OCI-LY7 (cell line): Measurements from ENCODE around the gene LRRC59. TPM values are rescaled to one million over a fixed set of nuclear protein-coding genes. Genes with fewer than 3 reads are reported as not detected.

Experiments
- BruUV-seq: library from RNA; stranded (reverse); fragments of 400-500 nt; replicated peaks from 2 replicates; lab custom pipeline; 2021; lab: Mats Ljungman, UMichigan
- CTCF ChIA-PET: fragments of 300-600 bp; sonication (Branson Sonifier 250); formaldehyde crosslinking; loops from one replicate; lab custom pipeline; 2022; ENCODE audit warnings: antibody characterized with exemption; ENCODE audit not compliant: unreplicated experiment; lab: Charles Lee
- POLR2A ChIA-PET: fragments of 300-600 bp; sonication (Branson Sonifier 250); formaldehyde crosslinking; loops from one replicate; lab custom pipeline; 2022; ENCODE audit warnings: antibody characterized with exemption; lab: Charles Lee
- DNase-seq: peaks from one replicate; pipeline ENCODE4 v3.0.0-alpha.2; 2015; ENCODE audit warnings: low spot score
- H2AFZ ChIP-seq: fragments of 200-600 bp; sonication (generic), shearing (Covaris generic); 2 replicates; pipeline ENCODE4 v1.6.1; 2014; ENCODE audit warnings: mild to moderate bottlenecking, antibody characterized with exemption, low read length, moderate library complexity
- H3K27ac ChIP-seq: fragments of 200-600 bp; sonication (generic); 2 replicates; pipeline ENCODE4 v1.5.1; 2014; ENCODE audit warnings: mixed run types, low read depth, mild to moderate bottlenecking, moderate library complexity, low read length, inconsistent platforms; ENCODE audit not compliant: poor library complexity, severe bottlenecking
- H3K36me3 ChIP-seq: fragments of 200-600 bp; sonication (generic); 2 replicates; pipeline ENCODE4 v1.6.1; 2014; ENCODE audit warnings: mild to moderate bottlenecking, antibody characterized with exemption, low read length, moderate library complexity, mixed read lengths; ENCODE audit not compliant: insufficient read depth
- H3K4me1 ChIP-seq: fragments of 200-600 bp; sonication (generic); 2 replicates; pipeline ENCODE4 v1.5.1; 2014; ENCODE audit warnings: mild to moderate bottlenecking, low read length; ENCODE audit not compliant: insufficient read depth, poor library complexity, severe bottlenecking
- H3K4me2 ChIP-seq: fragments of 200-600 bp; sonication (generic); 2 replicates; pipeline ENCODE4 v1.6.1; 2014; ENCODE audit warnings: mild to moderate bottlenecking, low read length
- H3K4me3 ChIP-seq: fragments of 200-600 bp; sonication (generic); 2 replicates; pipeline ENCODE4 v1.5.1; 2014; ENCODE audit warnings: mild to moderate bottlenecking, low read depth, low read length; ENCODE audit not compliant: poor library complexity, severe bottlenecking
- H3K79me2 ChIP-seq: fragments of 200-600 bp; sonication (generic); 2 replicates; pipeline ENCODE4 v1.6.1; 2016; ENCODE audit warnings: low read depth, mild to moderate bottlenecking, low read length, moderate library complexity, mixed read lengths; ENCODE audit not compliant: insufficient read depth
- H3K9me2 ChIP-seq: fragments of 200-600 bp; sonication (generic); 2 replicates; pipeline ENCODE4 v1.6.1; 2016; ENCODE audit warnings: mild to moderate bottlenecking, low read length, mixed read lengths; ENCODE audit not compliant: insufficient read depth
- H3K9me3 ChIP-seq: fragments of 200-600 bp; sonication (generic); 2 replicates; pipeline ENCODE4 v1.6.1; 2014; ENCODE audit warnings: mild to moderate bottlenecking, mixed run types, low read length, mixed read lengths
- H4K20me1 ChIP-seq: fragments of 200-600 bp; sonication (generic); 2 replicates; pipeline ENCODE4 v1.6.1; 2014; ENCODE audit warnings: mild to moderate bottlenecking, antibody characterized with exemption, low read length, moderate library complexity, mixed read lengths; ENCODE audit not compliant: insufficient read depth
- EZH2phosphoT487 ChIP-seq: fragments of 200-600 bp; sonication (generic); IDR thresholded peaks from 2 replicates; pipeline ENCODE4 v1.6.1; 2018; ENCODE audit warnings: low read depth, borderline replicate concordance, mild to moderate bottlenecking, mixed run types, antibody characterized with exemption, low read length, moderate library complexity, mixed read lengths
- intact Hi-C: fragments of 100-400 bp; cut with micrococcal nuclease; formaldehyde crosslinking; loops from one replicate; pipeline ENCODE4 v1.10.0; 2022; ENCODE audit not compliant: unreplicated experiment
- total RNA-seq, 2 experiments: library from RNA; depleted of rRNA in 1 of 2; stranded (reverse); fragments of >200 nt in 1 of 2; shearing (Covaris generic) in 1 of 2; gene quantifications; 2 replicates each; pipeline ENCODE4 v1.2.3, GENCODE V29; 2014 to 2022
- TF ChIP-seq, protein P1 (sequence below): fragments of 200-600 bp; sonication (generic); conservative IDR thresholded peaks from 2 replicates; pipeline ENCODE4 v1.5.1; 2014; ENCODE audit warnings: mild to moderate bottlenecking, antibody characterized with exemption, low read length, moderate library complexity, mixed read lengths

LRRC59 gene
- total RNA-seq, 2 experiments from 2014 or later = 87.4 to 125 TPM

DNA sequence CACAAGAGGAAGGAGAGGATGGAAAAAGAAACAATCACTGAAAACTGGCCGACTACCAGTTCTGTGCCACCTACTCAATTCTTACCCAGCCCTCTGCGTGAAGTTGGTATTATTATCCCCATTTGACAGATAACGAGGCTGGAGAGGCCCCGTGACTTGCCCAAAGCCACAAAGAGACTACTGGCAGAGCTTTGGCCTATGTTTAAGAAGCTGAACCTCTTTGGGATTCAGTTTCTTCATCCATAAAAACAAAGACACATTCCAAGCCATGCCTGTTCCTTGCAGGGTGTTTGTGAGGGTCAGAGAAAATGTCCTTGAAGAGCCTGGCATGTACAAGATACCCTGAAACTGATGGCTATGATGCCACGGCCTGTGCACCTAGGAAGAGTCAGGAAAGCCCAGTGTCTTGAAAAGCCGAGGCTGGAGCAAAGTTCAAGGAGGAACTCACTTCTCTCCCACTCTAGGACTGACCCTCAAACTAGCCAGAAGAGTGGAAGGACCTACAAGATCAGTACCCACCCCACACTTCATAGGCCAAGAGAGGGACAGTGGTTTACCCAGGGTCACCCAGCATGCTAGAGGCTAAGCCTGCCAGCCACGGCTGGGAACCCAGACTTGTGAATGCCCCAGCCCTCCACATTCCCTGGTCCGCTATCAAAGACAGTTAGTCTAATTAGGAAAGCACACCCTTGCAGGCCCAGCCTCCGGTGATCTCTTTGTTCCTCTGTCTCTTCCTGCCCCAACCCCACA, 27.1 kb upstream of the LRRC59 start:
- no peak overlapping the region for H3K27ac ChIP-seq
- no peaks in the 10 kb centered on the region; the same call in 1 of the 2 replicates for H3K9me3 ChIP-seq
- POLR2A ChIA-PET = interaction anchor here (0.6 kb wide), 1 partner anchor 282 kb away, joined by 9 read pairs; no protein-coding TSS in a partner anchor
- no peaks in the 10 kb centered on the region for H3K9me2 ChIP-seq
- H3K79me2 ChIP-seq = no peaks in the 10 kb centered on the region
- no peak overlapping the region for H3K4me2 ChIP-seq
- intact Hi-C loops = no loop called here
- no peak overlapping the region for H2AFZ ChIP-seq
- TF ChIP-seq, protein P1, sequence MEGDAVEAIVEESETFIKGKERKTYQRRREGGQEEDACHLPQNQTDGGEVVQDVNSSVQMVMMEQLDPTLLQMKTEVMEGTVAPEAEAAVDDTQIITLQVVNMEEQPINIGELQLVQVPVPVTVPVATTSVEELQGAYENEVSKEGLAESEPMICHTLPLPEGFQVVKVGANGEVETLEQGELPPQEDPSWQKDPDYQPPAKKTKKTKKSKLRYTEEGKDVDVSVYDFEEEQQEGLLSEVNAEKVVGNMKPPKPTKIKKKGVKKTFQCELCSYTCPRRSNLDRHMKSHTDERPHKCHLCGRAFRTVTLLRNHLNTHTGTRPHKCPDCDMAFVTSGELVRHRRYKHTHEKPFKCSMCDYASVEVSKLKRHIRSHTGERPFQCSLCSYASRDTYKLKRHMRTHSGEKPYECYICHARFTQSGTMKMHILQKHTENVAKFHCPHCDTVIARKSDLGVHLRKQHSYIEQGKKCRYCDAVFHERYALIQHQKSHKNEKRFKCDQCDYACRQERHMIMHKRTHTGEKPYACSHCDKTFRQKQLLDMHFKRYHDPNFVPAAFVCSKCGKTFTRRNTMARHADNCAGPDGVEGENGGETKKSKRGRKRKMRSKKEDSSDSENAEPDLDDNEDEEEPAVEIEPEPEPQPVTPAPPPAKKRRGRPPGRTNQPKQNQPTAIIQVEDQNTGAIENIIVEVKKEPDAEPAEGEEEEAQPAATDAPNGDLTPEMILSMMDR = no peak
- TF ChIP-seq EZH2phosphoT487 = no peak
- no peaks in the 10 kb centered on the region for H4K20me1 ChIP-seq
- H3K36me3 ChIP-seq = no peaks in the 10 kb centered on the region
- H3K4me3 ChIP-seq = no peak overlapping the region
- peaks cover 40% of the 10 kb centered on the region for H3K4me1 ChIP-seq
- no TSS peak for BruUV-seq
- DNase-seq = no peak
- CTCF ChIA-PET = interaction anchor here (0.6 kb wide), 1 partner anchor 27 kb away, joined by 3 read pairs; the partner anchor contains the start of gene LRRC59

DNA sequence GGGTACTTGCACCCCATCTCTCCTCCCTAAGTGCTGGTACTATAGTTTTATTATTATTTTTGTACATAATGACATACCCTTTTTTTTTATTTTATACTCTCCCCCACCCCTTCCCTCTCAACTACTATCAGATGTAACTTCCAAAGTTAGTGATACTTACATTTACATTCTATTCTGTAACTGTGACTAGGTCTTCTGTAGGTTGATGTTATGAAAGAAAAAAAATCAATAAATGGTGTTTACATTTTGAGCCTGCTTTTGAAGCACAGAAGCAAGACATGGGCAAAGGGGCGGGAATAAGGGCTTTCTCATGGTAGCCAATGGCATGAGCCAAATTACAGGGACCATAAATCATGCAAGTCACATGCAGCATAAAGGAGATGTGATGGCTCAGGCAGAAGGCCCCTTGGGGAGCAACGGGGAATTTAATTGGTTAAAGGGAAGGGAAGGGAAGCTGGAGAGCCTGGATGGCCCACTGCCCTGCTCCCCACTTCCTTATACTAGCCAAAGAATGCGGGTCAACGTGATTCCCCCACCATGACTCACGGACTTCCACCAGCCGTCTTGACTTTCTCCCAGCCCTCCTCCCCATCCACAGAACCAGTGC, 26.3 kb upstream of the LRRC59 start:
- CTCF ChIA-PET = no interaction called here
- no peaks in the 10 kb centered on the region for H3K79me2 ChIP-seq
- H3K9me2 ChIP-seq = no peaks in the 10 kb centered on the region
- H3K4me1 ChIP-seq = peaks cover 40% of the 10 kb centered on the region
- intact Hi-C loops = no loop called here
- H2AFZ ChIP-seq = no peak overlapping the region
- no peak overlapping the region for H3K4me2 ChIP-seq
- no peaks in the 10 kb centered on the region for H4K20me1 ChIP-seq
- H3K4me3 ChIP-seq = no peak overlapping the region
- H3K36me3 ChIP-seq = no peaks in the 10 kb centered on the region
- no peak overlapping the region for H3K27ac ChIP-seq
- POLR2A ChIA-PET = interaction anchor here (0.6 kb wide), 1 partner anchor 283 kb away, joined by 9 read pairs; no protein-coding TSS in a partner anchor
- TF ChIP-seq EZH2phosphoT487 = no peak
- TF ChIP-seq, protein P1 = no peak
- H3K9me3 ChIP-seq = no peaks in the 10 kb centered on the region; the same call in 1 of the 2 replicates
- no TSS peak for BruUV-seq
- DNase-seq = peak; percentile 15
